Neural progenitor cell (in vitro differentiated cells): Measurements from ENCODE around the gene SHKBP1. TPM values are rescaled to one million over a fixed set of nuclear protein-coding genes. Genes with fewer than 3 reads are reported as not detected.
A peak's percentile ranks its signal among the peaks of the same experiment; 100 is the strongest.

Experiments used
- DNase-seq: peaks from one replicate; pipeline ENCODE4 v3.0.0-alpha.2; 2016; ENCODE audit warnings: low spot score
- H2AFZ ChIP-seq: fragments of 200-600 bp; sonication (generic); replicated peaks from 2 replicates; pipeline ENCODE4 v1.6.1; 2016; ENCODE audit warnings: antibody characterized with exemption
- H3F3A ChIP-seq: fragments of 200-600 bp; sonication (generic); 2 replicates; pipeline ENCODE4 v1.6.1; 2016; ENCODE audit warnings: antibody characterized with exemption, low read depth
- H3K27ac ChIP-seq: fragments of 200-600 bp; sonication (generic); 2 replicates; pipeline ENCODE4 v1.5.1; 2016; ENCODE audit warnings: mild to moderate bottlenecking
- H3K27me3 ChIP-seq: fragments of 200-600 bp; sonication (generic); 2 replicates; pipeline ENCODE4 v1.6.1; 2016; ENCODE audit warnings: mild to moderate bottlenecking, moderate library complexity
- H3K36me3 ChIP-seq: fragments of 200-600 bp; sonication (generic); 2 replicates; pipeline ENCODE4 v1.5.1; 2016
- H3K4me1 ChIP-seq: fragments of 200-600 bp; sonication (generic); 2 replicates; pipeline ENCODE4 v1.6.1; 2016; ENCODE audit warnings: mixed run types
- H3K4me2 ChIP-seq: fragments of 200-600 bp; sonication (generic); 2 replicates; pipeline ENCODE4 v1.6.1; 2016
- H3K4me3 ChIP-seq: fragments of 200-600 bp; sonication (generic); 2 replicates; pipeline ENCODE4 v1.5.1; 2016
- H3K79me2 ChIP-seq: fragments of 200-600 bp; sonication (generic); 2 replicates; pipeline ENCODE4 v1.6.1; 2016; ENCODE audit warnings: low read depth
- H3K9ac ChIP-seq: fragments of 200-600 bp; sonication (generic); 2 replicates; pipeline ENCODE4 v1.6.1; 2016
- H3K9me3 ChIP-seq: fragments of 200-600 bp; sonication (generic); 2 replicates; pipeline ENCODE4 v1.5.1; 2016; ENCODE audit warnings: low read depth
- H4K20me1 ChIP-seq: fragments of 200-600 bp; sonication (generic); 2 replicates; pipeline ENCODE4 v1.6.1; 2016; ENCODE audit warnings: low read depth
- H3K27ac Mint-ChIP-seq: 3 replicates; pipeline ENCODE4 v1.8.0; 2021; ENCODE audit warnings: mixed read lengths
- H3K27me3 Mint-ChIP-seq: 2 replicates; pipeline ENCODE4 v1.8.0; 2022; ENCODE audit warnings: low read depth, mild to moderate bottlenecking, inconsistent platforms, moderate library complexity, mixed read lengths; ENCODE audit not compliant: insufficient read depth
- H3K36me3 Mint-ChIP-seq: 3 replicates; pipeline ENCODE4 v1.8.0; 2021; ENCODE audit warnings: mixed read lengths
- H3K4me1 Mint-ChIP-seq: 3 replicates; pipeline ENCODE4 v1.8.0; 2021; ENCODE audit warnings: mixed read lengths
- H3K4me3 Mint-ChIP-seq: 3 replicates; pipeline ENCODE4 v1.8.0; 2021; ENCODE audit warnings: mild to moderate bottlenecking, moderate library complexity, mixed read lengths
- H3K9me3 Mint-ChIP-seq: 3 replicates; pipeline ENCODE4 v1.8.0; 2020; ENCODE audit warnings: mixed read lengths
- EZH2 ChIP-seq: fragments of 200-600 bp; sonication (generic); IDR thresholded peaks from 2 replicates; pipeline ENCODE4 v1.6.1; 2017; ENCODE audit warnings: antibody characterized with exemption, mild to moderate bottlenecking, moderate library complexity
- EZH2phosphoT487 ChIP-seq: fragments of 200-600 bp; sonication (generic); IDR thresholded peaks from 2 replicates; pipeline ENCODE4 v1.6.1; 2017; ENCODE audit warnings: antibody characterized with exemption
- total RNA-seq: library from RNA; depleted of rRNA; stranded (reverse); fragments of >200 nt; gene quantifications from 2 replicates; pipeline ENCODE4 v1.2.3, GENCODE V29; 2015; ENCODE audit warnings: low replicate concordance
- TF ChIP-seq, protein P1 (sequence below): fragments of 200-600 bp; sonication (generic); IDR thresholded peaks from 2 replicates; pipeline ENCODE4 v1.5.1; 2017; ENCODE audit warnings: antibody characterized with exemption, mild to moderate bottlenecking

The SHKBP1 gene
- total RNA-seq, 1 donor from 2014 or later = 20.6 TPM

DNA sequence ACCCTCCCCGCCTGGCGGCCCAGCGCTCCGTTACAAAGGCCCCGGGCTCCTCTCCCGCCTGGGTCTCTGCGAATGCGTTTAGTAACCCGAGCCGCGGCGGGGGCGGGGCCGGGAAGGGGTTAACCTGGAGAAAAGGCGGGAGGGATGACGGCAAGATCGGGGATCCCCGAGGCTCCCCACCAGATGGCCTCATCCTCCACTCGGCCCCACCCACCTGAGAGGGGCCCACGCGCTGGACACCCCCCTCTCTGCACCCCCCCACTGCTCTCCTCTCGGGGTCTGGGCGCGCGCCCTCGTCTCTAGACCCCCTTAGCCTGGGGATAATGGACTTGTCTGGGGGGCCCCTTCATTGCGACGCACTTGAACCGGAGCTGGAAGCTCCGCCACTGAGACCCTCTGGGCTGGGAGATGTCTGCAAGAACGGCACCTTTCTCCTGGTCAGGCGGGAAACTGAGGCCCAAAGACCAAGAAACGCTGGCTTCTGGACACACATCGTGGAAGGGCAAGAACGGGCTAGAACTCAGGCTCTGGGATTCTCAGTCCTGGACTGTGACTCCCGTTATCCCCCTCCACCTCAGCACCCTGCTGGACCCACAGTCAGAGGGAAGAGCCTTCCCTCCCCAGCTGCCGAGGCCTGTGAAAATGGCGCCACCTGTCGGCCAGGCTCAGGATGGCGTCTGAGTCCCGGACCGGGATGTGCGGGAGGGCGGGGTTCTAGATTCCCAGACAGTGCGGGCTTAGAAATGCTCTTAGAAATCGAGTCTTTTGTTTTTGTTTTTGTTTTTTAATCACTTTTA, 21.6 kb downstream of the SHKBP1 start:
- H3K4me1 Mint-ChIP-seq = peaks cover 53% of the 10 kb centered on the region
- peak overlapping the region; percentile 97 for H3K4me3 Mint-ChIP-seq
- no peaks in the 10 kb centered on the region for H3K9me3 Mint-ChIP-seq
- Histone ChIP-seq H3K4me3 (peak overlapping the region; percentile 57), H3K27me3 (peaks cover 64% of the 10 kb centered on the region), H3K79me2 (no peaks in the 10 kb centered on the region), H3K9me3 (no peaks in the 10 kb centered on the region), H3K4me2 (peak overlapping the region; percentile 81), H4K20me1 (peaks cover 21% of the 10 kb centered on the region), H3K4me1 (peaks cover 47% of the 10 kb centered on the region), H2AFZ (no peak overlapping the region), H3K36me3 (no peaks in the 10 kb centered on the region), H3F3A (peaks cover 59% of the 10 kb centered on the region), H3K9ac (no peak overlapping the region), H3K27ac (no peak overlapping the region)
- peaks cover 4% of the 10 kb centered on the region for H3K36me3 Mint-ChIP-seq
- TF ChIP-seq EZH2phosphoT487 (peak; percentile 13), EZH2 (no peak)
- TF ChIP-seq, protein P1, sequence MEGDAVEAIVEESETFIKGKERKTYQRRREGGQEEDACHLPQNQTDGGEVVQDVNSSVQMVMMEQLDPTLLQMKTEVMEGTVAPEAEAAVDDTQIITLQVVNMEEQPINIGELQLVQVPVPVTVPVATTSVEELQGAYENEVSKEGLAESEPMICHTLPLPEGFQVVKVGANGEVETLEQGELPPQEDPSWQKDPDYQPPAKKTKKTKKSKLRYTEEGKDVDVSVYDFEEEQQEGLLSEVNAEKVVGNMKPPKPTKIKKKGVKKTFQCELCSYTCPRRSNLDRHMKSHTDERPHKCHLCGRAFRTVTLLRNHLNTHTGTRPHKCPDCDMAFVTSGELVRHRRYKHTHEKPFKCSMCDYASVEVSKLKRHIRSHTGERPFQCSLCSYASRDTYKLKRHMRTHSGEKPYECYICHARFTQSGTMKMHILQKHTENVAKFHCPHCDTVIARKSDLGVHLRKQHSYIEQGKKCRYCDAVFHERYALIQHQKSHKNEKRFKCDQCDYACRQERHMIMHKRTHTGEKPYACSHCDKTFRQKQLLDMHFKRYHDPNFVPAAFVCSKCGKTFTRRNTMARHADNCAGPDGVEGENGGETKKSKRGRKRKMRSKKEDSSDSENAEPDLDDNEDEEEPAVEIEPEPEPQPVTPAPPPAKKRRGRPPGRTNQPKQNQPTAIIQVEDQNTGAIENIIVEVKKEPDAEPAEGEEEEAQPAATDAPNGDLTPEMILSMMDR = peak; percentile 99
- peak overlapping the region; percentile 37 for H3K27ac Mint-ChIP-seq
- peaks cover 18% of the 10 kb centered on the region for H3K27me3 Mint-ChIP-seq
- DNase-seq = peak; percentile 96

GRCh38 chr19:40598918-40599307, 22.2 kb downstream of the SHKBP1 start:
- no peak overlapping the region for H3K27ac ChIP-seq
- H2AFZ ChIP-seq = no peak overlapping the region
- DNase-seq = no peak
- no peaks in the 10 kb centered on the region for H3K36me3 ChIP-seq
- H3K79me2 ChIP-seq = no peaks in the 10 kb centered on the region
- peaks cover 64% of the 10 kb centered on the region for H3K27me3 ChIP-seq
- peaks cover 16% of the 10 kb centered on the region for H3K27me3 Mint-ChIP-seq
- H3K9me3 Mint-ChIP-seq = no peaks in the 10 kb centered on the region
- peaks cover 54% of the 10 kb centered on the region for H3K4me1 Mint-ChIP-seq
- H3K4me1 ChIP-seq = peaks cover 47% of the 10 kb centered on the region
- peak overlapping the region; percentile 97 for H3K4me3 Mint-ChIP-seq
- H3K9ac ChIP-seq = no peak overlapping the region
- peaks cover 21% of the 10 kb centered on the region for H4K20me1 ChIP-seq
- no peak for TF ChIP-seq EZH2
- no peak for TF ChIP-seq EZH2phosphoT487
- TF ChIP-seq, protein P1 = no peak
- H3K9me3 ChIP-seq = no peaks in the 10 kb centered on the region
- H3K27ac Mint-ChIP-seq = no peak overlapping the region
- peaks cover 4% of the 10 kb centered on the region for H3K36me3 Mint-ChIP-seq
- H3K4me3 ChIP-seq = no peak overlapping the region
- peak overlapping the region; percentile 68 for H3K4me2 ChIP-seq
- H3F3A ChIP-seq = peaks cover 62% of the 10 kb centered on the region

- no peak overlapping the region for H3K9ac ChIP-seq
- Mint-ChIP-seq H3K27ac (no peak overlapping the region), H3K4me3 (peak overlapping the region; percentile 97), H3K4me1 (peaks cover 53% of the 10 kb centered on the region), H3K9me3 (no peaks in the 10 kb centered on the region), H3K36me3 (peaks cover 4% of the 10 kb centered on the region), H3K27me3 (peaks cover 20% of the 10 kb centered on the region)
- H3K27me3 ChIP-seq = peaks cover 67% of the 10 kb centered on the region
- H2AFZ ChIP-seq = no peak overlapping the region
- no peaks in the 10 kb centered on the region for H3K9me3 ChIP-seq
- peak overlapping the region; percentile 26 for H3K4me3 ChIP-seq
- peaks cover 47% of the 10 kb centered on the region for H3K4me1 ChIP-seq
- no peaks in the 10 kb centered on the region for H3K36me3 ChIP-seq
- peaks cover 24% of the 10 kb centered on the region for H4K20me1 ChIP-seq
- H3K4me2 ChIP-seq = peak overlapping the region; percentile 68
- TF ChIP-seq, protein P1 = no peak
- TF ChIP-seq EZH2 = no peak
- no peak for TF ChIP-seq EZH2phosphoT487
- peak; percentile 28 for DNase-seq
- no peaks in the 10 kb centered on the region for H3K79me2 ChIP-seq
- peaks cover 65% of the 10 kb centered on the region for H3F3A ChIP-seq
- H3K27ac ChIP-seq = no peak overlapping the region
Measured at GRCh38 chr19:40599331-40599901, 22.7 kb downstream of the SHKBP1 start.
